A172 (cell line): ENCODE data around the gene ATP6V1G2. TPM values are rescaled to one million over a fixed set of nuclear protein-coding genes. Genes with fewer than 3 reads are reported as not detected.

Experiments used
- DNase-seq: peaks from one replicate; pipeline ENCODE4 v3.0.0-alpha.2; 2015; ENCODE audit warnings: low spot score
- total RNA-seq: library from RNA; depleted of rRNA; stranded (reverse); fragments of >200 nt; shearing (Covaris generic); gene quantifications from 2 replicates; pipeline ENCODE4 v1.2.3, GENCODE V29; 2014

ATP6V1G2 gene
- total RNA-seq, 1 experiment from 2014 or later, result 1.4 TPM

GRCh38 chr6:31575952-31576685, 29.7 kb upstream of the ATP6V1G2 start:
- DNase-seq, result no peak

GRCh38 chr6:31575335-31575901, 29.0 kb upstream of the ATP6V1G2 start, which contains the start of gene TNF:
TSS of gene TNF (plus strand) at chr6:31575565. CDS start at chr6:31575742, 177 bp downstream.
- DNase-seq, result no peak

GRCh38 chr6:31574106-31575061, 28.0 kb upstream of the ATP6V1G2 start:
- DNase-seq, result no peak

GRCh38 chr6:31573239-31574105, 27.1 kb upstream of the ATP6V1G2 start:
- DNase-seq, result no peak

- DNase-seq, result no peak
Measured at GRCh38 chr6:31572041-31572911, 25.9 kb upstream of the ATP6V1G2 start, which contains the start of gene LTA. TSS of gene LTA (plus strand) at chr6:31572289. CDS start at chr6:31572743, 454 bp downstream.

GRCh38 chr6:31569861-31570536, 23.6 kb upstream of the ATP6V1G2 start:
- DNase-seq, result no peak

- no peak for DNase-seq
Measured at GRCh38 chr6:31568537-31568961, 22.1 kb upstream of the ATP6V1G2 start.

- no peak for DNase-seq
Measured at GRCh38 chr6:31567531-31568370, 21.3 kb upstream of the ATP6V1G2 start.

- DNase-seq, result no peak
Measured at GRCh38 chr6:31560697-31561058, 14.3 kb upstream of the ATP6V1G2 start.

GRCh38 chr6:31559958-31560696, 13.7 kb upstream of the ATP6V1G2 start:
- peak; percentile 90 for DNase-seq

- no peak for DNase-seq
Measured at GRCh38 chr6:31559606-31559957, 13.2 kb upstream of the ATP6V1G2 start.

GRCh38 chr6:31558631-31559500, 12.5 kb upstream of the ATP6V1G2 start:
- DNase-seq, result peak; percentile 39

- DNase-seq, result no peak
Measured at GRCh38 chr6:31558318-31558625, 11.9 kb upstream of the ATP6V1G2 start.

GRCh38 chr6:31557443-31558317, 11.3 kb upstream of the ATP6V1G2 start:
- no peak for DNase-seq

GRCh38 chr6:31556307-31556706, 9.9 kb upstream of the ATP6V1G2 start:
- no peak for DNase-seq

GRCh38 chr6:31551371-31551770, 5.0 kb upstream of the ATP6V1G2 start:
- peak; percentile 33 for DNase-seq
